HG03354 (cell line): ENCODE measurements around the gene CNNM4.
A peak's percentile ranks its signal among the peaks of the same experiment; 100 is the strongest.

ENCODE experiments used
- ATAC-seq: cut with Tn5 transposase; IDR thresholded peaks from one replicate; pipeline ENCODE4 v1.9.1; 2021; ENCODE audit warnings: mild to moderate bottlenecking; ENCODE audit not compliant: unreplicated experiment, poor library complexity, severe bottlenecking

Gene CNNM4

GRCh38 chr2:96825057-96825456 is 64.4 kb downstream of the CNNM4 start:
- ATAC-seq, result no peak

- no peak for ATAC-seq
These were observed 66.0 kb downstream of the CNNM4 start for GRCh38 chr2:96826546-96827278.

- ATAC-seq, result no peak
These were observed 67.7 kb downstream of the CNNM4 start for GRCh38 chr2:96828436-96828835.

- ATAC-seq, result no peak
These were observed 68.2 kb downstream of the CNNM4 start for GRCh38 chr2:96828874-96829273.

- ATAC-seq, result no peak
These were observed 69.4 kb downstream of the CNNM4 start for GRCh38 chr2:96830044-96830562.

- no peak for ATAC-seq
These were observed 71.0 kb downstream of the CNNM4 start for GRCh38 chr2:96831679-96832078.

GRCh38 chr2:96832408-96832753 is 71.7 kb downstream of the CNNM4 start:
- no peak for ATAC-seq

- ATAC-seq, result no peak
These were observed 72.2 kb downstream of the CNNM4 start for GRCh38 chr2:96832754-96833507.

GRCh38 chr2:96835830-96836229 is 75.1 kb downstream of the CNNM4 start:
- ATAC-seq, result no peak

GRCh38 chr2:96837575-96837974 is 76.9 kb downstream of the CNNM4 start:
- ATAC-seq, result no peak

- ATAC-seq, result peak; percentile 11
These were observed 77.9 kb downstream of the CNNM4 start for GRCh38 chr2:96838345-96839292.

GRCh38 chr2:96839293-96839874 is 78.7 kb downstream of the CNNM4 start:
- ATAC-seq, result peak; percentile 72

GRCh38 chr2:96839875-96840850 is 79.5 kb downstream of the CNNM4 start:
- no peak for ATAC-seq

GRCh38 chr2:96841701-96842495 is 81.2 kb downstream of the CNNM4 start:
- ATAC-seq, result no peak

GRCh38 chr2:96842600-96842999 is 81.9 kb downstream of the CNNM4 start:
- no peak for ATAC-seq

- no peak for ATAC-seq
These were observed 83.0 kb downstream of the CNNM4 start, which contains the start of gene ANKRD23 for GRCh38 chr2:96843538-96844268. TSS of gene ANKRD23 (minus strand) at chr2:96844021. CDS start at chr2:96843992, 29 bp downstream.

GRCh38 chr2:96844405-96844808 is 83.7 kb downstream of the CNNM4 start:
- no peak for ATAC-seq
